WTC11 (cell line): ENCODE results near the gene RIBC2.

Experiments
- CTCF ChIP-seq: fragments of 200-600 bp; IDR thresholded peaks from 2 replicates; pipeline ENCODE4 v1.8.0; 2022; ENCODE audit warnings: antibody characterized with exemption
- ESRRA ChIP-seq: sonication (generic); formaldehyde crosslinking; IDR thresholded peaks from 2 replicates; pipeline ENCODE4 v1.8.1; 2022; ENCODE audit warnings: mild to moderate bottlenecking, missing genetic modification reagents, borderline replicate concordance
- TP53 ChIP-seq: sonication (generic); formaldehyde crosslinking; IDR thresholded peaks from 2 replicates; pipeline ENCODE4 v1.8.1; 2023; ENCODE audit warnings: mild to moderate bottlenecking, missing genetic modification reagents
- USF1 ChIP-seq: sonication (generic); formaldehyde crosslinking; IDR thresholded peaks from 2 replicates; pipeline ENCODE4 v1.8.0; 2022; ENCODE audit warnings: mild to moderate bottlenecking, missing genetic modification reagents

DNA sequence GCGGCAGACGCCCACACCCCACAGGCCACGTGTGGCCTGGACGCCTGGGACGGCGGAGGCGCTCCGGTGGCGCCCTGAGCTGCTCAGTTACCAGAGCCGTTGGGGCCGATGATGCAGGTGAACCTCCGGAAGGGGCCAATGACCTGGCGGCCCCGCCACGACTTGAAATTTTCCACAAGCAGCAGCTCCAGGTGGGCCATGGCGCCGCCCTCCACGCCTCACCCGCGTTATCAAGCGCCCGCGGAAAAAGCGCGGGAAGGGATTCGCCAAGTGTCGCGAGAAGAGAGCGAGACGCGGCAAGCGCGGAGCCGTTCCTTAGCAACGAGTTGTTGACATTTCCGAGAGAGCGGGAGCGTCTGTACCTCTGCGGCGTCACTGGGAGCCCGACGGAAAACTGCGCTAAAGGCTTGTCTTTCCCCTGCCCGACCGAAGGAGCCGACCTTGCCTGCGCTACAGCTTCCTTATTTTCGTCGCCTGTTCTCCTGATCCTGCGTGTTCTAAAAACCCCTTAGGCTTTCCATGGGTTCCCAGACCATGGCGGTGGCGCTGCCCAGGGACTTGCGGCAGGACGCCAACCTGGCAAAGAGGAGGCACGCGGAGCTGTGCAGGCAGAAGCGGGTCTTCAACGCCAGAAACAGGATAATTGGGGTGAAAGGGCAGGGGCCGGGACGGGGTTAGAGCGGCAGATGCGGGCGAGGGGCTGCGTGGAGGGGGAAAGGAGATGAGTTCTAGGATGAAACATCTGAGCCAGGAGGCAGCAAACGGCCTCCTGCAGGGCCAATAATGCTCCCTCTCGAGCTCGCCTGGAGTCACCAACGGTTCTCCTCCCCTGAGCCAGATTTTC lies at the start of gene RIBC2, which contains the start of gene SMC1B:
- TF ChIP-seq ESRRA (CRISPR knock-in tag) (peak; percentile 74; the same call in 1 of the 2 replicates), USF1 (CRISPR knock-in tag) (peak; percentile 74), CTCF (no peak), TP53 (CRISPR knock-in tag) (peak; percentile 95)
